ENCODE results near the gene UCN2.

UCN2 gene

GRCh38 chr3:48575366-48575765 lies 11.8 kb upstream of the UCN2 start:
- no peak for TF ChIP-seq CTCF (conservative IDR thresholded peaks at IDR 0.05; ENCODE audit: low read depth, low read length)
- no peak overlapping the region for H3K4me3 ChIP-seq (ENCODE audit: low read depth, low read length)
- DNase-seq (ENCODE audit: low read depth): no peak

GRCh38 chr3:48573973-48574585 lies 10.5 kb upstream of the UCN2 start:
- no peak for TF ChIP-seq CTCF (conservative IDR thresholded peaks at IDR 0.05; ENCODE audit: low read depth, low read length)
- H3K4me3 ChIP-seq (ENCODE audit: low read depth, low read length): no peak overlapping the region
- DNase-seq (ENCODE audit: low read depth): no peak

- H3K4me3 ChIP-seq (ENCODE audit: low read depth, low read length): no peak overlapping the region
- no peak for DNase-seq (ENCODE audit: low read depth)
- no peak for TF ChIP-seq CTCF (conservative IDR thresholded peaks at IDR 0.05; ENCODE audit: low read depth, low read length)
Measured at GRCh38 chr3:48572517-48572916, 8.9 kb upstream of the UCN2 start.

GRCh38 chr3:48571938-48572337 lies 8.4 kb upstream of the UCN2 start:
- TF ChIP-seq CTCF (conservative IDR thresholded peaks at IDR 0.05; ENCODE audit: low read depth, low read length): no peak
- H3K4me3 ChIP-seq (ENCODE audit: low read depth, low read length): no peak overlapping the region
- DNase-seq (ENCODE audit: low read depth): no peak

GRCh38 chr3:48569808-48570450 lies 6.3 kb upstream of the UCN2 start:
- TF ChIP-seq CTCF (conservative IDR thresholded peaks at IDR 0.05; ENCODE audit: low read depth, low read length): no peak
- no peak overlapping the region for H3K4me3 ChIP-seq (ENCODE audit: low read depth, low read length)
- DNase-seq (ENCODE audit: low read depth): no peak

- no peak for TF ChIP-seq CTCF (conservative IDR thresholded peaks at IDR 0.05; ENCODE audit: low read depth, low read length)
- H3K4me3 ChIP-seq (ENCODE audit: low read depth, low read length): no peak overlapping the region
- DNase-seq (ENCODE audit: low read depth): no peak
Measured at GRCh38 chr3:48569400-48569799, 5.8 kb upstream of the UCN2 start.

- DNase-seq (ENCODE audit: low read depth): no peak
- no peak for TF ChIP-seq CTCF (conservative IDR thresholded peaks at IDR 0.05; ENCODE audit: low read depth, low read length)
- no peak overlapping the region for H3K4me3 ChIP-seq (ENCODE audit: low read depth, low read length)
Measured at GRCh38 chr3:48568476-48568875, 4.9 kb upstream of the UCN2 start.
